GM23338 (cell line): ENCODE results near the gene CDC42BPA. TPM values are rescaled to one million over a fixed set of nuclear protein-coding genes. Genes with fewer than 3 reads are reported as not detected.

Experiments used
- ATAC-seq: fragments of 200-7000 bp; cut with Tn5 transposase; 3 replicates; pipeline ENCODE4 v1.9.1; 2020
- DNase-seq: peaks from one replicate; pipeline ENCODE4 v3.0.0-alpha.2; 2015; ENCODE audit warnings: low spot score
- H2AFZ ChIP-seq: fragments of 200-600 bp; sonication (generic); 2 replicates; pipeline ENCODE4 v1.8.0; 2016; ENCODE audit warnings: antibody characterized with exemption, mild to moderate bottlenecking, moderate library complexity
- H3F3A ChIP-seq: fragments of 200-600 bp; sonication (generic); replicated peaks from 2 replicates; pipeline ENCODE4 v1.8.0; 2017; ENCODE audit warnings: antibody characterized with exemption, mixed run types, low read depth
- H3K27ac ChIP-seq: fragments of 200-600 bp; sonication (generic); 2 replicates; pipeline ENCODE4 v1.6.1; 2016; ENCODE audit warnings: low read depth
- H3K27me3 ChIP-seq: fragments of 200-600 bp; sonication (generic); 2 replicates; pipeline ENCODE4 v1.8.0; 2016; ENCODE audit warnings: mild to moderate bottlenecking, mixed run types, moderate library complexity; ENCODE audit not compliant: insufficient read depth
- H3K36me3 ChIP-seq: fragments of 200-600 bp; sonication (generic); 2 replicates; pipeline ENCODE4 v1.8.0; 2016; ENCODE audit warnings: mild to moderate bottlenecking; ENCODE audit not compliant: insufficient read depth
- H3K4me1 ChIP-seq: fragments of 200-600 bp; sonication (generic); 2 replicates; pipeline ENCODE4 v1.8.0; 2016; ENCODE audit warnings: mild to moderate bottlenecking, moderate library complexity; ENCODE audit not compliant: insufficient read depth
- H3K4me2 ChIP-seq: fragments of 200-600 bp; sonication (generic); 2 replicates; pipeline ENCODE4 v1.7.1; 2017; ENCODE audit warnings: mixed run types
- H3K4me3 ChIP-seq: fragments of 200-600 bp; sonication (generic); 2 replicates; pipeline ENCODE4 v1.6.1; 2016; ENCODE audit warnings: mixed run types
- H3K79me2 ChIP-seq: fragments of 200-600 bp; sonication (generic); replicated peaks from 2 replicates; pipeline ENCODE4 v1.8.0; 2017; ENCODE audit warnings: mild to moderate bottlenecking; ENCODE audit not compliant: insufficient read depth
- H3K9me2 ChIP-seq: fragments of 200-600 bp; sonication (generic); 2 replicates; pipeline ENCODE4 v1.8.0; 2017; ENCODE audit not compliant: insufficient read depth
- H4K20me1 ChIP-seq: fragments of 200-600 bp; sonication (generic); replicated peaks from 2 replicates; pipeline ENCODE4 v1.8.0; 2017; ENCODE audit warnings: mild to moderate bottlenecking; ENCODE audit not compliant: insufficient read depth
- H3K27ac Mint-ChIP-seq: 2 replicates; pipeline ENCODE4 v1.8.0; 2020; ENCODE audit warnings: inconsistent platforms, mild to moderate bottlenecking, moderate library complexity, mixed read lengths
- H3K27me3 Mint-ChIP-seq: 3 replicates; pipeline ENCODE4 v1.8.0; 2022; ENCODE audit warnings: low read depth, mild to moderate bottlenecking, moderate library complexity, mixed read lengths, inconsistent platforms; ENCODE audit not compliant: insufficient read depth, poor library complexity
- H3K36me3 Mint-ChIP-seq: 3 replicates; pipeline ENCODE4 v1.8.0; 2021; ENCODE audit warnings: low read depth, mild to moderate bottlenecking, inconsistent platforms, moderate library complexity, mixed read lengths
- H3K4me1 Mint-ChIP-seq: 3 replicates; pipeline ENCODE4 v1.8.0; 2020; ENCODE audit warnings: mild to moderate bottlenecking, inconsistent platforms, mixed read lengths
- H3K4me3 Mint-ChIP-seq: 3 replicates; pipeline ENCODE4 v1.8.0; 2021; ENCODE audit warnings: moderate library complexity, mild to moderate bottlenecking, inconsistent platforms, mixed read lengths
- H3K9me3 Mint-ChIP-seq: 3 replicates; pipeline ENCODE4 v1.8.0; 2020; ENCODE audit warnings: moderate library complexity, mild to moderate bottlenecking, inconsistent platforms, mixed read lengths
- CREB1 ChIP-seq: fragments of 250-450 bp; sonication (Bioruptor Pico); IDR thresholded peaks from 2 replicates; pipeline ENCODE4 v1.5.0; 2020; ENCODE audit warnings: low read depth, mild to moderate bottlenecking, moderate library complexity
- EZH2 ChIP-seq: fragments of 200-600 bp; sonication (generic); IDR thresholded peaks from one replicate; pipeline ENCODE4 v1.8.0; 2017; ENCODE audit warnings: antibody characterized with exemption, mild to moderate bottlenecking, low read depth; ENCODE audit not compliant: unreplicated experiment
- EZH2phosphoT487 ChIP-seq: fragments of 200-600 bp; sonication (generic); IDR thresholded peaks from one replicate; pipeline ENCODE4 v1.8.1; 2018; ENCODE audit warnings: antibody characterized with exemption; ENCODE audit not compliant: unreplicated experiment
- JUNB ChIP-seq: IDR thresholded peaks from one replicate; pipeline ENCODE4 v1.6.1; 2016; ENCODE audit warnings: antibody characterized with exemption; ENCODE audit not compliant: unreplicated experiment
- NANOG ChIP-seq: IDR thresholded peaks from 2 replicates; pipeline ENCODE4 v1.6.1; 2016; ENCODE audit warnings: antibody characterized with exemption, borderline replicate concordance
- POLR2AphosphoS5 ChIP-seq: IDR thresholded peaks from 2 replicates; pipeline ENCODE4 v1.6.1; 2016; ENCODE audit warnings: antibody characterized with exemption, low read depth
- STAT1 ChIP-seq: IDR thresholded peaks from one replicate; pipeline ENCODE4 v1.6.1; 2016; ENCODE audit warnings: antibody characterized with exemption; ENCODE audit not compliant: unreplicated experiment
- ZNF114 ChIP-seq: fragments of 250-450 bp; sonication (Bioruptor Pico); IDR thresholded peaks from 2 replicates; pipeline ENCODE4 v1.5.0; 2020; ENCODE audit warnings: mild to moderate bottlenecking, moderate library complexity
- ZNF331 ChIP-seq: fragments of 250-450 bp; sonication (Bioruptor Pico); IDR thresholded peaks from 2 replicates; pipeline ENCODE4 v1.5.0; 2020; ENCODE audit warnings: low read depth, mild to moderate bottlenecking, moderate library complexity
- polyA plus RNA-seq: library from polyadenylated mRNA; unstranded; fragments of >200 nt; fragmentation: Nextera tagmentation; extraction: Ambion mirVana; gene quantifications from 2 replicates; pipeline ENCODE4 v1.2.1, GENCODE V29; 2016
- total RNA-seq: library from RNA; depleted of rRNA; stranded (reverse); fragments of >200 nt; shearing (Covaris generic); gene quantifications from 2 replicates; pipeline ENCODE4 v1.2.3, GENCODE V29; 2014
- TF ChIP-seq, protein P1 (sequence below): fragments of 250-450 bp; sonication (Bioruptor Pico); IDR thresholded peaks from 2 replicates; pipeline ENCODE4 v1.5.0; 2020; ENCODE audit warnings: mild to moderate bottlenecking, moderate library complexity
- TF ChIP-seq, protein P2 (sequence below), 2 experiments: fragments of 200-600 bp in 1 of 2; sonication (generic) in 1 of 2; conservative IDR thresholded peaks; 2 replicates each; pipeline versions ENCODE4 v1.5.1 to v1.6.1; 2016 to 2017; ENCODE audit warnings: antibody characterized with exemption in 2 of 2, low read depth in 2 of 2, mild to moderate bottlenecking in 2 of 2, moderate library complexity in 1 of 2
- TF ChIP-seq, protein P3 (sequence below): IDR thresholded peaks from one replicate; pipeline ENCODE4 v1.6.1; 2018; ENCODE audit warnings: antibody characterized with exemption; ENCODE audit not compliant: unreplicated experiment
- TF ChIP-seq, protein P4 (sequence below): IDR thresholded peaks from 2 replicates; pipeline ENCODE4 v1.6.1; 2016; ENCODE audit warnings: antibody characterized with exemption

The CDC42BPA gene
- total and polyA plus RNA-seq, 2 experiments from 2014 or later: 17.7 to 40.1 TPM

DNA sequence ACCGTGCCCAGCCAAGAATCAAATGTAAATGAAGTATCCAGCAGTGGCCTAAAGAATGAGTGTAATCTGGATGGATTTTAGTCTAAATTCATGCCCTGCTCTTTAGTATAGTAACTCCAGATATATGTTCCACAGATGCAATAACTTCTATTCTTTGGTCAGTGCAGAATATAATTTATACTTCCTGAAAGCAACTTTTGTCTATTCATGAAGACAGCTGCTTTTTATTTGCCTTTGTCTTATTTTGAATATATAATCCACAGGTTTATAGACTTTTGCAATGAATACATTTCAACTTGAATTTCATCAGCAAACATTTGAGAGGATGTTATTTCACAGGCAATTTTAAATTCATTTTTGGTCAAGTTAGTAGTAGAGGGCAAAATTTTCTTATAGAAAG, 54.4 kb downstream of the CDC42BPA start:
- ATAC-seq: no peak
- DNase-seq: no peak
- Mint-ChIP-seq H3K4me1 (peaks cover 22% of the 10 kb centered on the region), H3K9me3 (no peaks in the 10 kb centered on the region), H3K27me3 (no peaks in the 10 kb centered on the region), H3K36me3 (no peaks in the 10 kb centered on the region), H3K4me3 (no peak overlapping the region), H3K27ac (no peak overlapping the region)
- H3K27ac ChIP-seq: no peak overlapping the region
- TF ChIP-seq EZH2 (no peak), NANOG (no peak), CREB1 (CRISPR knock-in tag) (no peak), POLR2AphosphoS5 (no peak), EZH2phosphoT487 (no peak), ZNF114 (CRISPR knock-in tag) (no peak), JUNB (no peak), STAT1 (no peak), ZNF331 (CRISPR knock-in tag) (no peak)
- TF ChIP-seq, protein P1, sequence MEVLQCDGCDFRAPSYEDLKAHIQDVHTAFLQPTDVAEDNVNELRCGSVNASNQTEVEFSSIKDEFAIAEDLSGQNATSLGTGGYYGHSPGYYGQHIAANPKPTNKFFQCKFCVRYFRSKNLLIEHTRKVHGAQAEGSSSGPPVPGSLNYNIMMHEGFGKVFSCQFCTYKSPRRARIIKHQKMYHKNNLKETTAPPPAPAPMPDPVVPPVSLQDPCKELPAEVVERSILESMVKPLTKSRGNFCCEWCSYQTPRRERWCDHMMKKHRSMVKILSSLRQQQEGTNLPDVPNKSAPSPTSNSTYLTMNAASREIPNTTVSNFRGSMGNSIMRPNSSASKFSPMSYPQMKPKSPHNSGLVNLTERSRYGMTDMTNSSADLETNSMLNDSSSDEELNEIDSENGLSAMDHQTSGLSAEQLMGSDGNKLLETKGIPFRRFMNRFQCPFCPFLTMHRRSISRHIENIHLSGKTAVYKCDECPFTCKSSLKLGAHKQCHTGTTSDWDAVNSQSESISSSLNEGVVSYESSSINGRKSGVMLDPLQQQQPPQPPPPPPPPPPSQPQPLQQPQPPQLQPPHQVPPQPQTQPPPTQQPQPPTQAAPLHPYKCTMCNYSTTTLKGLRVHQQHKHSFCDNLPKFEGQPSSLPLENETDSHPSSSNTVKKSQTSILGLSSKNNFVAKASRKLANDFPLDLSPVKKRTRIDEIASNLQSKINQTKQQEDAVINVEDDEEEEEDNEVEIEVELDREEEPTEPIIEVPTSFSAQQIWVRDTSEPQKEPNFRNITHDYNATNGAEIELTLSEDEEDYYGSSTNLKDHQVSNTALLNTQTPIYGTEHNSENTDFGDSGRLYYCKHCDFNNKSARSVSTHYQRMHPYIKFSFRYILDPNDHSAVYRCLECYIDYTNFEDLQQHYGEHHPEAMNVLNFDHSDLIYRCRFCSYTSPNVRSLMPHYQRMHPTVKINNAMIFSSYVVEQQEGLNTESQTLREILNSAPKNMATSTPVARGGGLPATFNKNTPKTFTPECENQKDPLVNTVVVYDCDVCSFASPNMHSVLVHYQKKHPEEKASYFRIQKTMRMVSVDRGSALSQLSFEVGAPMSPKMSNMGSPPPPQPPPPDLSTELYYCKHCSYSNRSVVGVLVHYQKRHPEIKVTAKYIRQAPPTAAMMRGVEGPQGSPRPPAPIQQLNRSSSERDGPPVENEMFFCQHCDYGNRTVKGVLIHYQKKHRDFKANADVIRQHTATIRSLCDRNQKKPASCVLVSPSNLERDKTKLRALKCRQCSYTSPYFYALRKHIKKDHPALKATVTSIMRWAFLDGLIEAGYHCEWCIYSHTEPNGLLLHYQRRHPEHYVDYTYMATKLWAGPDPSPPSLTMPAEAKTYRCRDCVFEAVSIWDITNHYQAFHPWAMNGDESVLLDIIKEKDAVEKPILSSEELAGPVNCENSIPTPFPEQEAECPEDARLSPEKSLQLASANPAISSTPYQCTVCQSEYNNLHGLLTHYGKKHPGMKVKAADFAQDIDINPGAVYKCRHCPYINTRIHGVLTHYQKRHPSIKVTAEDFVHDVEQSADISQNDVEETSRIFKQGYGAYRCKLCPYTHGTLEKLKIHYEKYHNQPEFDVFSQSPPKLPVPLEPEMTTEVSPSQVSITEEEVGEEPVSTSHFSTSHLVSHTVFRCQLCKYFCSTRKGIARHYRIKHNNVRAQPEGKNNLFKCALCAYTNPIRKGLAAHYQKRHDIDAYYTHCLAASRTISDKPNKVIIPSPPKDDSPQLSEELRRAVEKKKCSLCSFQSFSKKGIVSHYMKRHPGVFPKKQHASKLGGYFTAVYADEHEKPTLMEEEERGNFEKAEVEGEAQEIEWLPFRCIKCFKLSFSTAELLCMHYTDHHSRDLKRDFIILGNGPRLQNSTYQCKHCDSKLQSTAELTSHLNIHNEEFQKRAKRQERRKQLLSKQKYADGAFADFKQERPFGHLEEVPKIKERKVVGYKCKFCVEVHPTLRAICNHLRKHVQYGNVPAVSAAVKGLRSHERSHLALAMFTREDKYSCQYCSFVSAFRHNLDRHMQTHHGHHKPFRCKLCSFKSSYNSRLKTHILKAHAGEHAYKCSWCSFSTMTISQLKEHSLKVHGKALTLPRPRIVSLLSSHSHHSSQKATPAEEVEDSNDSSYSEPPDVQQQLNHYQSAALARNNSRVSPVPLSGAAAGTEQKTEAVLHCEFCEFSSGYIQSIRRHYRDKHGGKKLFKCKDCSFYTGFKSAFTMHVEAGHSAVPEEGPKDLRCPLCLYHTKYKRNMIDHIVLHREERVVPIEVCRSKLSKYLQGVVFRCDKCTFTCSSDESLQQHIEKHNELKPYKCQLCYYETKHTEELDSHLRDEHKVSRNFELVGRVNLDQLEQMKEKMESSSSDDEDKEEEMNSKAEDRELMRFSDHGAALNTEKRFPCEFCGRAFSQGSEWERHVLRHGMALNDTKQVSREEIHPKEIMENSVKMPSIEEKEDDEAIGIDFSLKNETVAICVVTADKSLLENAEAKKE (CRISPR knock-in tag): no peak
- TF ChIP-seq, protein P2, sequence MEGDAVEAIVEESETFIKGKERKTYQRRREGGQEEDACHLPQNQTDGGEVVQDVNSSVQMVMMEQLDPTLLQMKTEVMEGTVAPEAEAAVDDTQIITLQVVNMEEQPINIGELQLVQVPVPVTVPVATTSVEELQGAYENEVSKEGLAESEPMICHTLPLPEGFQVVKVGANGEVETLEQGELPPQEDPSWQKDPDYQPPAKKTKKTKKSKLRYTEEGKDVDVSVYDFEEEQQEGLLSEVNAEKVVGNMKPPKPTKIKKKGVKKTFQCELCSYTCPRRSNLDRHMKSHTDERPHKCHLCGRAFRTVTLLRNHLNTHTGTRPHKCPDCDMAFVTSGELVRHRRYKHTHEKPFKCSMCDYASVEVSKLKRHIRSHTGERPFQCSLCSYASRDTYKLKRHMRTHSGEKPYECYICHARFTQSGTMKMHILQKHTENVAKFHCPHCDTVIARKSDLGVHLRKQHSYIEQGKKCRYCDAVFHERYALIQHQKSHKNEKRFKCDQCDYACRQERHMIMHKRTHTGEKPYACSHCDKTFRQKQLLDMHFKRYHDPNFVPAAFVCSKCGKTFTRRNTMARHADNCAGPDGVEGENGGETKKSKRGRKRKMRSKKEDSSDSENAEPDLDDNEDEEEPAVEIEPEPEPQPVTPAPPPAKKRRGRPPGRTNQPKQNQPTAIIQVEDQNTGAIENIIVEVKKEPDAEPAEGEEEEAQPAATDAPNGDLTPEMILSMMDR (conservative IDR thresholded peaks at IDR 0.05; ENCODE audit: low read depth in 2 of 2): no peak
- TF ChIP-seq, protein P3, sequence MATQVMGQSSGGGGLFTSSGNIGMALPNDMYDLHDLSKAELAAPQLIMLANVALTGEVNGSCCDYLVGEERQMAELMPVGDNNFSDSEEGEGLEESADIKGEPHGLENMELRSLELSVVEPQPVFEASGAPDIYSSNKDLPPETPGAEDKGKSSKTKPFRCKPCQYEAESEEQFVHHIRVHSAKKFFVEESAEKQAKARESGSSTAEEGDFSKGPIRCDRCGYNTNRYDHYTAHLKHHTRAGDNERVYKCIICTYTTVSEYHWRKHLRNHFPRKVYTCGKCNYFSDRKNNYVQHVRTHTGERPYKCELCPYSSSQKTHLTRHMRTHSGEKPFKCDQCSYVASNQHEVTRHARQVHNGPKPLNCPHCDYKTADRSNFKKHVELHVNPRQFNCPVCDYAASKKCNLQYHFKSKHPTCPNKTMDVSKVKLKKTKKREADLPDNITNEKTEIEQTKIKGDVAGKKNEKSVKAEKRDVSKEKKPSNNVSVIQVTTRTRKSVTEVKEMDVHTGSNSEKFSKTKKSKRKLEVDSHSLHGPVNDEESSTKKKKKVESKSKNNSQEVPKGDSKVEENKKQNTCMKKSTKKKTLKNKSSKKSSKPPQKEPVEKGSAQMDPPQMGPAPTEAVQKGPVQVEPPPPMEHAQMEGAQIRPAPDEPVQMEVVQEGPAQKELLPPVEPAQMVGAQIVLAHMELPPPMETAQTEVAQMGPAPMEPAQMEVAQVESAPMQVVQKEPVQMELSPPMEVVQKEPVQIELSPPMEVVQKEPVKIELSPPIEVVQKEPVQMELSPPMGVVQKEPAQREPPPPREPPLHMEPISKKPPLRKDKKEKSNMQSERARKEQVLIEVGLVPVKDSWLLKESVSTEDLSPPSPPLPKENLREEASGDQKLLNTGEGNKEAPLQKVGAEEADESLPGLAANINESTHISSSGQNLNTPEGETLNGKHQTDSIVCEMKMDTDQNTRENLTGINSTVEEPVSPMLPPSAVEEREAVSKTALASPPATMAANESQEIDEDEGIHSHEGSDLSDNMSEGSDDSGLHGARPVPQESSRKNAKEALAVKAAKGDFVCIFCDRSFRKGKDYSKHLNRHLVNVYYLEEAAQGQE: no peak
- TF ChIP-seq, protein P4, sequence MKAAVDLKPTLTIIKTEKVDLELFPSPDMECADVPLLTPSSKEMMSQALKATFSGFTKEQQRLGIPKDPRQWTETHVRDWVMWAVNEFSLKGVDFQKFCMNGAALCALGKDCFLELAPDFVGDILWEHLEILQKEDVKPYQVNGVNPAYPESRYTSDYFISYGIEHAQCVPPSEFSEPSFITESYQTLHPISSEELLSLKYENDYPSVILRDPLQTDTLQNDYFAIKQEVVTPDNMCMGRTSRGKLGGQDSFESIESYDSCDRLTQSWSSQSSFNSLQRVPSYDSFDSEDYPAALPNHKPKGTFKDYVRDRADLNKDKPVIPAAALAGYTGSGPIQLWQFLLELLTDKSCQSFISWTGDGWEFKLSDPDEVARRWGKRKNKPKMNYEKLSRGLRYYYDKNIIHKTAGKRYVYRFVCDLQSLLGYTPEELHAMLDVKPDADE: no peak
- no peaks in the 10 kb centered on the region for H3K9me2 ChIP-seq
- no peak overlapping the region for H2AFZ ChIP-seq
- H3K4me3 ChIP-seq: no peak overlapping the region
- no peak overlapping the region for H3K4me2 ChIP-seq
- no peaks in the 10 kb centered on the region for H3K36me3 ChIP-seq
- no peaks in the 10 kb centered on the region for H3F3A ChIP-seq
- H3K79me2 ChIP-seq: peaks cover 93% of the 10 kb centered on the region
- peaks cover 20% of the 10 kb centered on the region for H3K4me1 ChIP-seq
- H4K20me1 ChIP-seq: peaks cover 25% of the 10 kb centered on the region
- no peaks in the 10 kb centered on the region for H3K27me3 ChIP-seq
